CD4-positive, alpha-beta T cell (primary cell): ENCODE results near the gene ADGRD1. TPM values are rescaled to one million over a fixed set of nuclear protein-coding genes. Genes with fewer than 3 reads are reported as not detected.

Experiments used
- ATAC-seq: fragments of 200-7000 bp; cut with Tn5 transposase; one replicate; pipeline ENCODE4 v1.10.0; 2022; ENCODE audit warnings: mild to moderate bottlenecking; ENCODE audit not compliant: poor library complexity
- CTCF ChIA-PET: fragments of 350-600 bp; sonication (Branson Sonifier 250); formaldehyde crosslinking; loops from one replicate; lab custom pipeline; 2021; ENCODE audit warnings: antibody characterized with exemption, inconsistent platforms; lab: Charles Lee
- POLR2A ChIA-PET: fragments of 350-600 bp; sonication (Branson Sonifier 250); formaldehyde crosslinking; loops from one replicate; lab custom pipeline; 2021; ENCODE audit warnings: antibody characterized with exemption, inconsistent platforms; lab: Charles Lee
- DNase-seq, 14 experiments: peaks; one replicate each; pipeline ENCODE4 v3.0.0-alpha.2; 2013 to 2020; ENCODE audit warnings: mixed read lengths in 2 of 14
- H3K27ac ChIP-seq, 2 donors: one replicate each; pipeline versions ENCODE4 v1.5.1 to v1.7.0; 2013; ENCODE audit warnings: low read length in 2 of 2, low read depth in 1 of 2, mild to moderate bottlenecking in 1 of 2
- H3K27me3 ChIP-seq, 2 experiments: 1 replicate in 1 of 2; 2 replicates in 1 of 2; pipeline versions ENCODE4 v1.6.1 to v1.7.0; 2013; ENCODE audit warnings: low read length in 2 of 2, control low read depth in 1 of 2, mild to moderate bottlenecking in 1 of 2, moderate library complexity in 1 of 2; ENCODE audit not compliant: insufficient read depth in 2 of 2, control insufficient read depth in 1 of 2
- H3K36me3 ChIP-seq: one replicate; pipeline ENCODE4 v1.6.1; 2013; ENCODE audit warnings: low read length, control low read depth; ENCODE audit not compliant: insufficient read depth
- H3K4me1 ChIP-seq: one replicate; pipeline ENCODE4 v1.6.1; 2013; ENCODE audit warnings: low read length, control low read depth; ENCODE audit not compliant: insufficient read depth
- H3K4me3 ChIP-seq: one replicate; pipeline ENCODE4 v1.5.1; 2013; ENCODE audit warnings: mild to moderate bottlenecking, low read length, moderate library complexity
- H3K9me3 ChIP-seq, 2 experiments: 1 replicate in 1 of 2; 2 replicates in 1 of 2; pipeline versions ENCODE4 v1.6.1 to v1.7.0; 2013; ENCODE audit warnings: low read length in 2 of 2, mild to moderate bottlenecking in 2 of 2, control low read depth in 1 of 2, moderate library complexity in 1 of 2; ENCODE audit not compliant: control insufficient read depth in 1 of 2, insufficient read depth in 1 of 2
- H3K27ac Mint-ChIP-seq: one replicate; pipeline ENCODE4 v1.8.0; 2020; ENCODE audit warnings: mixed read lengths
- H3K27me3 Mint-ChIP-seq: one replicate; pipeline ENCODE4 v1.8.0; 2021; ENCODE audit warnings: mixed read lengths
- H3K36me3 Mint-ChIP-seq: one replicate; pipeline ENCODE4 v1.8.0; 2021; ENCODE audit warnings: low read depth, mixed read lengths
- H3K4me1 Mint-ChIP-seq: one replicate; pipeline ENCODE4 v1.8.0; 2021; ENCODE audit warnings: low read depth, mixed read lengths
- H3K4me3 Mint-ChIP-seq: one replicate; pipeline ENCODE4 v1.8.0; 2020; ENCODE audit warnings: mild to moderate bottlenecking, mixed read lengths
- H3K9me3 Mint-ChIP-seq: one replicate; pipeline ENCODE4 v1.8.0; 2020; ENCODE audit warnings: mixed read lengths
- intact Hi-C, 2 experiments: fragments of 100-400 bp; cut with DNase I in 1 of 2; cut with micrococcal nuclease in 1 of 2; formaldehyde crosslinking; loops; one replicate each; pipeline versions ENCODE4 v1.15.1 to v1.9.0; 2023 to 2025; cut with DNase I, micrococcal nuclease
- total RNA-seq, 174 experiments: library from RNA in 2 of 174; stranded (reverse) in 2 of 174; gene quantifications; one replicate each; pipeline ENCODE4 v1.2.3 and lab custom pipeline; 2021 to 2026
- TF ChIP-seq, protein P1 (sequence below): fragments of 200-600 bp; IDR thresholded peaks from one replicate; pipeline ENCODE4 v1.8.0; 2022; ENCODE audit warnings: antibody characterized with exemption, mild to moderate bottlenecking

ADGRD1 gene
- total RNA-seq, 2 experiments from 2014 or later: 0.22 TPM; not detected in 1

DNA sequence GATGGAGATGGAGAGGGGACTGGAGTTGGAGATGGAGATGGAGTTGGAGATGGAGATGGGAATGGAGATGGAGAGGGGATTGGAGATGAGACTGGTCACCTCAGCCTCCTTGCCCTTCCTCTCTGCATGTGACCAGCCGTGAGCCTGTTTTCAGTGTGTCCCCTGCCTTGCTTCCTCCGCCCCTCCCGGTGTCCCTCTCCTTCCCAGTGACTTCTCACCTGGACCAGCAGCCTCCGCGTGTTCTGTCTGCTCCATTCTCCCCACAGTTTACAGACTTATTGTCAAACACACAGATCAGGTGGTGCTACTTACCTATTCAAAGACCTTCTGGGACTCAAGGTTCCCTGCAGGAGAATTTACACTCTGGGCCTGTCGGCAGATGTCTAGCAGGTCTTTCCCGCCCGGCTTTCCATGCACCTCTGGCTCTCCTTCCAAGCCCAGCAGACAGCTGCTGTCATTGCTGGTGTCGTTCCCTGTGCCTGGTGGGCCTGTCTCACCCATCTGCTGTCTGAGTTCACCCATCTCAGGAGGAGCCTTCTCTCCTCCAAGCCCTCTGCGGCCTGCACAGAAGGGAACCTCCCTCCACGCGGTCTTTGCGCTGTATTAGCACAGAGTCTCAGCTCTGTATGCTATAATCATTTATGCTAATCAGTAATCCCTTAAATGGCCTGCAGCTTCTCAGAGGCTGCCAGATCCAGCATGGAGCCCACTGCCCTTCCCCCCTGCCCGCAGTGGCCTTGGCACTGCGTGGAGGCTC, 62.1 kb downstream of the ADGRD1 start:
- DNase-seq: no peak
- no peak for ATAC-seq
- ChIA-PET CTCF (no interaction called here), POLR2A (no interaction called here)
- H3K27ac ChIP-seq: no peak overlapping the region
- Mint-ChIP-seq H3K9me3 (no peaks in the 10 kb centered on the region), H3K4me1 (no peaks in the 10 kb centered on the region), H3K36me3 (no peaks in the 10 kb centered on the region), H3K27ac (no peak overlapping the region), H3K4me3 (no peak overlapping the region), H3K27me3 (no peaks in the 10 kb centered on the region)
- H3K9me3 ChIP-seq: peaks cover 0 to 16% of the 10 kb centered on the region in 2 experiments
- no peaks in the 10 kb centered on the region for H3K27me3 ChIP-seq
- no peak overlapping the region for H3K4me3 ChIP-seq
- H3K4me1 ChIP-seq: no peaks in the 10 kb centered on the region
- intact Hi-C loops: no loop called here
- no peaks in the 10 kb centered on the region for H3K36me3 ChIP-seq
- TF ChIP-seq, protein P1, sequence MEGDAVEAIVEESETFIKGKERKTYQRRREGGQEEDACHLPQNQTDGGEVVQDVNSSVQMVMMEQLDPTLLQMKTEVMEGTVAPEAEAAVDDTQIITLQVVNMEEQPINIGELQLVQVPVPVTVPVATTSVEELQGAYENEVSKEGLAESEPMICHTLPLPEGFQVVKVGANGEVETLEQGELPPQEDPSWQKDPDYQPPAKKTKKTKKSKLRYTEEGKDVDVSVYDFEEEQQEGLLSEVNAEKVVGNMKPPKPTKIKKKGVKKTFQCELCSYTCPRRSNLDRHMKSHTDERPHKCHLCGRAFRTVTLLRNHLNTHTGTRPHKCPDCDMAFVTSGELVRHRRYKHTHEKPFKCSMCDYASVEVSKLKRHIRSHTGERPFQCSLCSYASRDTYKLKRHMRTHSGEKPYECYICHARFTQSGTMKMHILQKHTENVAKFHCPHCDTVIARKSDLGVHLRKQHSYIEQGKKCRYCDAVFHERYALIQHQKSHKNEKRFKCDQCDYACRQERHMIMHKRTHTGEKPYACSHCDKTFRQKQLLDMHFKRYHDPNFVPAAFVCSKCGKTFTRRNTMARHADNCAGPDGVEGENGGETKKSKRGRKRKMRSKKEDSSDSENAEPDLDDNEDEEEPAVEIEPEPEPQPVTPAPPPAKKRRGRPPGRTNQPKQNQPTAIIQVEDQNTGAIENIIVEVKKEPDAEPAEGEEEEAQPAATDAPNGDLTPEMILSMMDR: no peak

DNA sequence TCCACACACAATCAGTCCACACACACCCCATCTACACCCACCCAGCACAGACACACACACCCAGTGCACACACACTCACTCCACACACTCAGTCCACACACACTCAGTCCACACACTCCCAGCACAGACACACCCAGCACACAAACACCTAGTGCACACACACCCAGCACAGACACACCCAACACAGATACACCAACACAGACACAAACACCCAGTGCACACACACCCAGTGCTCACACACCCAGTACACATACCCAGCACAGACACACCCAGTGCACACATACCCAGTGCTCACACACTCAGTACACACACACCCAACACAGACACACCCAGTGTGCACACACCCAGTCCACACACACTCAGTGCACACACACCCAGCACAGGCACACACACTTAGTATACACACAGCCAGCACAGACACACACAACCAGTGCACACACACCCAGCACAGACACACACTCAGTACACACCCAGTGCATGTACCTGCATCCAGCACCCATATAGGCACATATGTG, 63.8 kb downstream of the ADGRD1 start:
- H3K4me3 ChIP-seq: no peak overlapping the region
- H3K27me3 ChIP-seq: no peaks in the 10 kb centered on the region
- Mint-ChIP-seq H3K36me3 (no peaks in the 10 kb centered on the region), H3K9me3 (no peaks in the 10 kb centered on the region), H3K27me3 (no peaks in the 10 kb centered on the region), H3K4me3 (no peak overlapping the region), H3K27ac (no peak overlapping the region), H3K4me1 (no peaks in the 10 kb centered on the region)
- H3K27ac ChIP-seq: no peak overlapping the region
- DNase-seq (no peak), ATAC-seq (no peak)
- intact Hi-C loops: no loop called here
- TF ChIP-seq, protein P1: no peak
- CTCF ChIA-PET: no interaction called here
- no peaks in the 10 kb centered on the region for H3K4me1 ChIP-seq
- POLR2A ChIA-PET: no interaction called here
- peaks cover 0 to 13% of the 10 kb centered on the region in 2 experiments for H3K9me3 ChIP-seq
- no peaks in the 10 kb centered on the region for H3K36me3 ChIP-seq

DNA sequence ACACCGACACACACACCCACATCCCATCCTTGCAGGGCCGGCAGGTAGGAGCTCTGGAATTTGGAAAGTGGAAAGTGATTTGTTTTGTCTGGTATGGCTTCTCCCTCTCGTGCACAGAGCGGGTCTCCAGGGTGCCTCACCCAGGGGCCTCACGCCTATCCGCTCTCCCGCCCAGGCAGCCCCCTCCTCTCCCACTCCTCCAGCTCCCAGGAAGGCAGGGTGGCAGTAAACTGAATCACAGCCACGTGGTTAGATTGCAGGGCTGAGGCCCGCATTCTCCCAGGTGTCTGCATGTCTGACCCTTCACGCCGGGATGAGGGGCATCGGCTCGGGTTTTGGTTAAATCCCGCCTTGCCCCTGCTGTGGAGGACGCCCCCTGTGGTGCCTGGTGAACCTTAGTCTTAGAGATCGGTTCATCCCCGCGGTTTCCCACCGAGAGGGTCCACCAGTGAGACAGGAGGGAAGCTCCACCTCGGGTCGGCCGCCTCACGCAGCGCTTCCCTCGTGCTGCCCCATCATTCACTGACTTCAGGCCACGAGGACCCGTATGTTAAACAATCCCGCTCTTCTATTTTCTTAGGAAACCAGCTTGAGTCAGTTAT, 64.4 kb downstream of the ADGRD1 start:
- H3K4me1 Mint-ChIP-seq: no peaks in the 10 kb centered on the region
- TF ChIP-seq, protein P1: no peak
- no peak for ATAC-seq
- no peaks in the 10 kb centered on the region for H3K9me3 Mint-ChIP-seq
- no peaks in the 10 kb centered on the region for H3K27me3 ChIP-seq
- H3K27ac ChIP-seq: no peak overlapping the region
- intact Hi-C loops: no loop called here
- no peak overlapping the region for H3K27ac Mint-ChIP-seq
- H3K4me1 ChIP-seq: no peaks in the 10 kb centered on the region
- no peak for DNase-seq
- H3K4me3 ChIP-seq: no peak overlapping the region
- H3K27me3 Mint-ChIP-seq: no peaks in the 10 kb centered on the region
- ChIA-PET CTCF (no interaction called here), POLR2A (no interaction called here)
- no peak overlapping the region for H3K4me3 Mint-ChIP-seq
- H3K9me3 ChIP-seq: peaks cover 0 to 8% of the 10 kb centered on the region in 2 experiments
- no peaks in the 10 kb centered on the region for H3K36me3 ChIP-seq
- H3K36me3 Mint-ChIP-seq: no peaks in the 10 kb centered on the region
